ENCODE results near the gene MRPL21. TPM values are rescaled to one million over a fixed set of nuclear protein-coding genes. Genes with fewer than 3 reads are reported as not detected.
A peak's percentile ranks its signal among the peaks of the same experiment; 100 is the strongest.

Gene MRPL21
- total and polyA plus RNA-seq, 2 of the 13 experiments (the other 11 are each of a cell fraction or from before 2014, with no cell fraction given) = 61.5 to 100 TPM

DNA sequence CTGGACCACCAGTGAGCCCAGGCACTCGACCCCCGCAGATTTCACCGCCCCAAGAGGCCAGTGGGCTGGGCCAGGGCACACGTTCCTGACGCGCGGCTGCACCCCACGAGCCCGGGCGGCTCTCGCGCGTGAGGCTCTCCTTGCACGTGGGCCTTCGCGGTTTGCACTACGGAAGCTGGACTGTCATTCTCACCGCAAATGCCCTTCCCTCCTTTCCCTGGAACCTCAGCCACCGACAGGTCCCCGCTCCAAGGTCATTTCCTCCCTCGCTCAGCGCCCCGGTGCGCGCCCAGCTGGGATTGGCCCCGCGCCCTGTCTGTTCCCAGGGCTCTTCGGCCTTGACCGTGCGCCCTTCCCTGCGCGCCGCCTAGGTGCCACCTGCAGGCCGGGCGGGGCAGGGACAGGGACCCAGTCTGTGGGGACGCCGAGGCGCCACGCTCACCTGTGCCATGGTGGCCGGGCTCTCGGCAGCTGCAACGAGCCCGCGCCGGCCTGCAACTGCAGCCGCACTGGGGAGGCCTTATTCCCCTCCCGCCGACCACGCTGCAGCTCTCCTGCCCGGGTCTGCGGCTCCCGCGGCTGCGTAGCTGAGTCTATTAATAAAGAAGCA is 59.8 kb downstream of the MRPL21 start (continued):
- TF ChIP-seq, protein P1, sequence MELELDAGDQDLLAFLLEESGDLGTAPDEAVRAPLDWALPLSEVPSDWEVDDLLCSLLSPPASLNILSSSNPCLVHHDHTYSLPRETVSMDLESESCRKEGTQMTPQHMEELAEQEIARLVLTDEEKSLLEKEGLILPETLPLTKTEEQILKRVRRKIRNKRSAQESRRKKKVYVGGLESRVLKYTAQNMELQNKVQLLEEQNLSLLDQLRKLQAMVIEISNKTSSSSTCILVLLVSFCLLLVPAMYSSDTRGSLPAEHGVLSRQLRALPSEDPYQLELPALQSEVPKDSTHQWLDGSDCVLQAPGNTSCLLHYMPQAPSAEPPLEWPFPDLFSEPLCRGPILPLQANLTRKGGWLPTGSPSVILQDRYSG (CRISPR knock-in tag; IDR thresholded peaks at IDR 0.05) = no peak
- peak; percentile 82; the same call in 1 of the 2 replicates for TF ChIP-seq HBP1 (CRISPR knock-in tag; IDR thresholded peaks at IDR 0.05; ENCODE audit: low read depth)
- TF ChIP-seq HOXA9 (CRISPR knock-in tag; IDR thresholded peaks at IDR 0.05; ENCODE audit: borderline replicate concordance) = peak; percentile 77; the same call in 1 of the 2 replicates
- no peak for TF ChIP-seq RBM22 (optimal IDR thresholded peaks at IDR 0.05; ENCODE audit: low read length)
- no peak for TF ChIP-seq NKX3-1 (CRISPR knock-in tag; IDR thresholded peaks at IDR 0.05)
- no peak for TF ChIP-seq ADNP (CRISPR knock-in tag; IDR thresholded peaks at IDR 0.05)
- no peak for TF ChIP-seq ZBTB44 (CRISPR knock-in tag; IDR thresholded peaks at IDR 0.05)
- no peak for TF ChIP-seq ZSCAN30 (CRISPR knock-in tag; IDR thresholded peaks at IDR 0.05)
- TF ChIP-seq, protein P2, sequence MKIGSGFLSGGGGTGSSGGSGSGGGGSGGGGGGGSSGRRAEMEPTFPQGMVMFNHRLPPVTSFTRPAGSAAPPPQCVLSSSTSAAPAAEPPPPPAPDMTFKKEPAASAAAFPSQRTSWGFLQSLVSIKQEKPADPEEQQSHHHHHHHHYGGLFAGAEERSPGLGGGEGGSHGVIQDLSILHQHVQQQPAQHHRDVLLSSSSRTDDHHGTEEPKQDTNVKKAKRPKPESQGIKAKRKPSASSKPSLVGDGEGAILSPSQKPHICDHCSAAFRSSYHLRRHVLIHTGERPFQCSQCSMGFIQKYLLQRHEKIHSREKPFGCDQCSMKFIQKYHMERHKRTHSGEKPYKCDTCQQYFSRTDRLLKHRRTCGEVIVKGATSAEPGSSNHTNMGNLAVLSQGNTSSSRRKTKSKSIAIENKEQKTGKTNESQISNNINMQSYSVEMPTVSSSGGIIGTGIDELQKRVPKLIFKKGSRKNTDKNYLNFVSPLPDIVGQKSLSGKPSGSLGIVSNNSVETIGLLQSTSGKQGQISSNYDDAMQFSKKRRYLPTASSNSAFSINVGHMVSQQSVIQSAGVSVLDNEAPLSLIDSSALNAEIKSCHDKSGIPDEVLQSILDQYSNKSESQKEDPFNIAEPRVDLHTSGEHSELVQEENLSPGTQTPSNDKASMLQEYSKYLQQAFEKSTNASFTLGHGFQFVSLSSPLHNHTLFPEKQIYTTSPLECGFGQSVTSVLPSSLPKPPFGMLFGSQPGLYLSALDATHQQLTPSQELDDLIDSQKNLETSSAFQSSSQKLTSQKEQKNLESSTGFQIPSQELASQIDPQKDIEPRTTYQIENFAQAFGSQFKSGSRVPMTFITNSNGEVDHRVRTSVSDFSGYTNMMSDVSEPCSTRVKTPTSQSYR (CRISPR knock-in tag; IDR thresholded peaks at IDR 0.05; ENCODE audit: borderline replicate concordance) = no peak; the same call in 1 of the 2 replicates
- peak; percentile 81; the same call in 1 of the 2 replicates for TF ChIP-seq FOXK1 (CRISPR knock-in tag; IDR thresholded peaks at IDR 0.05; ENCODE audit: borderline replicate concordance, low read depth)
- peak; percentile 56 for TF ChIP-seq TEAD3 (CRISPR knock-in tag; optimal IDR thresholded peaks at IDR 0.05; ENCODE audit: borderline replicate concordance)
- no peak for TF ChIP-seq GTF2F1 (IDR thresholded peaks at IDR 0.05; ENCODE audit: low read length)
- TF ChIP-seq ZNF687 (CRISPR knock-in tag; IDR thresholded peaks at IDR 0.05) = peak; percentile 95
- TF ChIP-seq ZBTB10 (CRISPR knock-in tag; IDR thresholded peaks at IDR 0.05; ENCODE audit: borderline replicate concordance) = no peak
- TF ChIP-seq ZNF557 (CRISPR knock-in tag; IDR thresholded peaks at IDR 0.05) = no peak

Measured in HepG2 (cell line).